ENCODE data around the gene AMPD1.

The AMPD1 gene

DNA sequence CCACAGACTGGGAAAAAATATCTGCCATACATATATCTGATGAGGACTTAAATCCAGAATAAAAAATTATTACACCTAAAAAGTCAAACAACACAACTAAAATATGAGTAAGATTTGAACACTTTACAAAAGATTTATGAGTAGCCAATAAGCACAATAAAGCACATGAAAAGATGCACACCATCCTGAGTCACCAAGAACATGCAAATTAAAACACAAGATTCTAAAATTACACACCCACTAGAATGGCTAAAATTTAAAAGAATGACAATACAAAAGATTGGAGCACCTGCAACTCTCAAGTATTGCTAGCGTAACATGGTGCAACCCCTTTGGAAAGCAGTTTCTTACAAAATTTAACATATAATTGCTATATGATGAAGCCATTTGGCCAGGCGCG lies 56.4 kb downstream of the AMPD1 start:
- DNase-seq (ENCODE audit: low read depth in 3 of 3): no peak

DNA sequence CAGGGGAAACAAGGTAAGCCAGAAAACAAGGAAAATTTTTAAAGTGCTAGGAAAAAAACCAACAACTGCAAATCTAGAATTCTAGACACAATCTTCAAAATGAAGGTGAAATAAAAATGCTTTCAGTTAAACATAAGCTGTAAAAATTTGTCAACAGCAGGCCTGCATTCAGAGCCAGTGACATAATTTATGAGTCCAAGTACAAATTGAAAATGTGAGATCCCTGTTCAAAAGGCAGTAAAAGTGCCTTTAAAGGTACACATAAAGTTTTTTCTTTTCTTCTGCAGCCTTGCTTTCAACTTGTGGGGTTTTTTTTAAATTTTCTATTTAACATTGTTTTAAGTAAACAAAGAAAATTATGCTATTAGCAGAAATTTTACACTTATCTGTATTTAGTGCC lies 62.9 kb downstream of the AMPD1 start:
- DNase-seq (ENCODE audit: low read depth in 3 of 3): no peak

DNA sequence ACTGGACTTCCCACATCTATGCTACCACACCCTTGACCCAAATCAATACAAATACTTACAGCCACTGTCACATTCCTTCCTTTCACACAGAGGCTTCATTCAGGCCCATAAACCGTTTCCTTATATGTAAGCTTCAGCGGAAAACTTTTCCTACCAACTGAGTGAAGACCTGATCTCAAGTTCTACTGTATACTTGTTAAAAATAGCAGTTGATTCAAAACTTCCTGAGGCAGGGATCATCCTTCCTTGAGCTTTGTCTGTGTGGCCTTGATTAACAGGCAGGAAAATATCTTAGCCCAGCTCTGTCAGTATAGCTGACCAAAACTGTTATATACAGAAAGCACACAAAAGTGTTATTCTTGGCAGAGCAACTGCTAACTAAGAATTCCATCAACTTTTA lies 68.2 kb downstream of the AMPD1 start:
- DNase-seq (ENCODE audit: low read depth in 3 of 3): no peak

DNA sequence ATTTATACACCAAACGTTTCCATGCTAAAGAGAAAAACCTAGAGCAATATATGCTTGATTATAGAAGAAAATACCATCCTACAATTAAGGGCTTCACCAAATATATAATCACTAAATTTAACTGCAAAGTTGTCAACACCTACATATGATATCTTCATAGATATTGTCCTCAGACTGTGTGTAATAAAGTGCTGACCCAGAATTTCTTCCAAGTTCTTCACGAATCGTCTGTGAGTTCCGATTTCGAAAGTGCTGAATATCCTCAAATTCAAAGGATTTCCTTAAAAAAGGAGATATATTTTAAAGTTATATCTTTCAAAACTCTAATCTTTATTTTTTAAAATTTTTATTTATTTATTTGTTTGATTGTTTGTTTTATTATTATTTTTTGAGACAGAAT lies 72.0 kb downstream of the AMPD1 start:
- DNase-seq (ENCODE audit: low read depth in 3 of 3): no peak
